Glutamatergic neuron (in vitro differentiated cells): Measurements from ENCODE around the gene GALNT2. TPM values are rescaled to one million over a fixed set of nuclear protein-coding genes. Genes with fewer than 3 reads are reported as not detected.

Experiments
- DNase-seq: peaks from one replicate; pipeline ENCODE4 v3.0.0; 2022
- H3K27ac Mint-ChIP-seq: one replicate; pipeline ENCODE4 v1.8.0; 2020; ENCODE audit warnings: mild to moderate bottlenecking, mixed read lengths, inconsistent platforms; ENCODE audit not compliant: unreplicated experiment
- H3K27me3 Mint-ChIP-seq: one replicate; pipeline ENCODE4 v1.8.0; 2020; ENCODE audit warnings: mild to moderate bottlenecking, moderate library complexity, mixed read lengths, inconsistent platforms; ENCODE audit not compliant: unreplicated experiment
- H3K36me3 Mint-ChIP-seq: one replicate; pipeline ENCODE4 v1.8.0; 2020; ENCODE audit warnings: mild to moderate bottlenecking, mixed read lengths, inconsistent platforms; ENCODE audit not compliant: unreplicated experiment
- H3K4me1 Mint-ChIP-seq: one replicate; pipeline ENCODE4 v1.8.0; 2020; ENCODE audit warnings: mild to moderate bottlenecking, low read depth, mixed read lengths, inconsistent platforms; ENCODE audit not compliant: unreplicated experiment
- H3K4me3 Mint-ChIP-seq: one replicate; pipeline ENCODE4 v1.8.0; 2020; ENCODE audit warnings: mild to moderate bottlenecking, mixed read lengths, inconsistent platforms; ENCODE audit not compliant: unreplicated experiment
- H3K9me3 Mint-ChIP-seq: one replicate; pipeline ENCODE4 v1.8.0; 2020; ENCODE audit warnings: mild to moderate bottlenecking, moderate library complexity, mixed read lengths, inconsistent platforms; ENCODE audit not compliant: unreplicated experiment
- CTCF ChIP-seq: fragments of 200-600 bp; sonication (generic); IDR thresholded peaks from one replicate; pipeline ENCODE4 v1.5.0; 2021; ENCODE audit not compliant: partially characterized antibody, unreplicated experiment
- total RNA-seq: library from RNA; stranded (reverse); fragmentation: NEBNext Ultra II Directional; extraction: Animal tissue kit (Norgen Biotek cat#: 25700); gene quantifications from one replicate; pipeline ENCODE4 v1.2.1, GENCODE V29; 2021; ENCODE audit not compliant: unreplicated experiment

The GALNT2 gene
- total RNA-seq, 1 donor from 2014 or later: 35.2 TPM

GRCh38 chr1:230277201-230278025, 210.4 kb downstream of the GALNT2 start:
- Mint-ChIP-seq H3K27me3 (no peaks in the 10 kb centered on the region), H3K27ac (no peak overlapping the region), H3K9me3 (peaks cover 5% of the 10 kb centered on the region), H3K4me1 (peaks cover 9% of the 10 kb centered on the region), H3K4me3 (peak overlapping the region; percentile 13), H3K36me3 (no peaks in the 10 kb centered on the region)
- TF ChIP-seq CTCF: no peak
- no peak for DNase-seq

DNA sequence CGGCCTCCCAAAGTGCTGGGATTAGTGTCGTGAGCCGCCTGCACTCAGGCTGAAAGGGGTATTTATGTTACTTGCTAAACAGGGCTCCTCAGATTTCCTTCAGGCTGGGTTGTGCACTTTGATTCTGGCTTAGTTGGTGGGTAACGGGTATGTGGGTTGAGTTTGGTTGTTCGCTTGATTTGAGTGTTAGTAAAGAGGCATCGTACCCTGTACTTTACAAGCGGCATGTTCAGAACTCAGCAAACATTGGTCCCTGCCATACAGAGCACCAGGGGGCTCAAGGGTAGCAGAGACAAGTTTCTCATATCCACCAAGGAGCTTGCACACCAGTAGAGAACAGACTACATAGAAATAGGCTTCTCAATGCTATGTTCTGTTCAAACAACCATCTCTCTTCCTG, 211.3 kb downstream of the GALNT2 start:
- Mint-ChIP-seq H3K27me3 (no peaks in the 10 kb centered on the region), H3K4me1 (peaks cover 9% of the 10 kb centered on the region), H3K36me3 (no peaks in the 10 kb centered on the region), H3K9me3 (peaks cover 5% of the 10 kb centered on the region), H3K27ac (no peak overlapping the region), H3K4me3 (no peak overlapping the region)
- no peak for DNase-seq
- TF ChIP-seq CTCF: no peak

DNA sequence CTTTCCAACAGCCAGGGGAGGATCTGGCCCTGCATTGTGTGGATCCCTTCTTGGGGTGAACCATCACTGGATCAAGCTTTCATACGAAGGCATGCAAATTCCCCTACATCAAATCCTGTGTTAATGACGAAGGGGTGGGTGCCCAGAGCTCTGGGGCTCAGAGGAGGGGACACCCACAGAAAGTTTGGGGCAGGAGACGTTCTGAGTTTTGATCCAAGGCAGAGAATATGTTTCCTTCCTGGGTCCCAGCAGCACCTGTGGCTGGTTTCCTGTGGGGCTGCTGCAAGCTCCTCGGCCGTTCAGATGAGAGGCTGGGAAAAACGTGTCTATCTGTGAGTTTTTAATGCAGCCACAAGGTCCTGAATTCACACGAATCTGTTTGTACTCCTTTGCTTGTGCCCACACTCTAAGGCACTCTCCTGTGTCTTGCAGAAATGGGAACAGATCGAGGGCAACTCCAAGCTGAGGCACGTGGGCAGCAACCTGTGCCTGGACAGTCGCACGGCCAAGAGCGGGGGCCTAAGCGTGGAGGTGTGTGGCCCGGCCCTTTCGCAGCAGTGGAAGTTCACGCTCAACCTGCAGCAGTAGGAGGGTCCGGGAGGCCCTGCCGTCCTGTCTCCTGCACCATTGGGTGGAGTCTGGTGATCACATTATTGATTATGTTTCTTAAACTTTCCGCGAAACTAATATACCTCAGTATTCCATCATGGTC, 212.0 kb downstream of the GALNT2 start:
- Mint-ChIP-seq H3K4me1 (peaks cover 9% of the 10 kb centered on the region), H3K27ac (no peak overlapping the region), H3K4me3 (no peak overlapping the region), H3K27me3 (no peaks in the 10 kb centered on the region), H3K36me3 (no peaks in the 10 kb centered on the region), H3K9me3 (peaks cover 5% of the 10 kb centered on the region)
- no peak for TF ChIP-seq CTCF
- no peak for DNase-seq

DNA sequence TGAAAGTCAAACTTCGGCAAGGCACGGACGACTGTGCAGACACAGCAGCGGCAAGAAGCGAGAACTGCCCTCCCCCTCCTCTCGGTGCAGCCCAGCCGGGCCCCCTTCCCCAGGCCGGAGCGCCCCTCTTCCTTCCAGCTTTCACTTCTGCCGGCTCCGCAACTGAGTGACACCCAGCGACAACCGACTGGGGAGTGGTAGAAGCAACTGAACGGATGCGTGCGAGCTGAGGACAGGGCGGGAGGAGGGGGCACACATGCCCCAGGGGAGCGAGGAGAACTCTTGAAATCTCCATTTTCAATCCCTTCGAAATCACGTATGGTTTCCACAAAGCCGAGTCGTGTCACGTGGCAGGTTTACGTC, 212.5 kb downstream of the GALNT2 start:
- no peaks in the 10 kb centered on the region for H3K27me3 Mint-ChIP-seq
- peaks cover 9% of the 10 kb centered on the region for H3K4me1 Mint-ChIP-seq
- no peak for DNase-seq
- H3K27ac Mint-ChIP-seq: no peak overlapping the region
- H3K9me3 Mint-ChIP-seq: peaks cover 5% of the 10 kb centered on the region
- no peak overlapping the region for H3K4me3 Mint-ChIP-seq
- H3K36me3 Mint-ChIP-seq: no peaks in the 10 kb centered on the region
- TF ChIP-seq CTCF: no peak

DNA sequence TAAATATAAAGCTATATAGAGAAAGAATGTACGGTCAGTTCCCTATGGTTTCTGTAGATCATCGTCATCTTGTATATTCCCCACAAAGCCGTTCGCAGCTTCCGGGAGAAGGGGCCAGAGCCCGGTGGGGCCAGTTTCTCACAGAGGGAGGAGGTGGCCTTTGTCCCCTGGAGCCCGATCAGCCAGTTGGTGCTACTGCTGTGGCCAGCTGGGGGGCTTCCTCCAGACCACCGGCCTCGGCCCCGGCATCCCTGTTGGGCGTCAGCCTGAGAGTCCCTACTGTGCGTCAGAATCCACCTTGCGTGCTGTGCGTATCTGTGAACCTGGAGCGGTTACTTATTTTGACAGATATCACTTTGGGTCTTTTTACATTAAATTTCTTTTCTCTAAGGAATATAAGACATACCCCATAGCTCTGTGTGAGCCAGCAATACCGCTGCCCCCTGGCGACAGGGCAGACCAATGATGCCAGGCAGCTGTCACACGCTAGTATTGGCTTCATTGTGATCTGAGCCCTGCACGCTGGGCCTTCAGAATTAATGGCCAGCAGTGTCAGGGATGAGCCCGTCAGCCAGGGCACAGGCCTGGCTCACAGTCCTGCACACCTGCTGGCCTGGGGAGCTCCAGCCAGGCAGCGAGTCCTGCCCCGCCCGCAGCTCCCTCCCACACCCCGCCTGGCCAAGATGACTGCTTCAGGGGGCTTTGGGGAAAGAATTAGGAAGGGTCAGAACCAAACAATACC, 213.2 kb downstream of the GALNT2 start:
- Mint-ChIP-seq H3K9me3 (peaks cover 5% of the 10 kb centered on the region), H3K4me1 (peaks cover 9% of the 10 kb centered on the region), H3K36me3 (no peaks in the 10 kb centered on the region), H3K4me3 (no peak overlapping the region), H3K27ac (no peak overlapping the region), H3K27me3 (peaks cover 1% of the 10 kb centered on the region)
- no peak for DNase-seq
- TF ChIP-seq CTCF: no peak
